ENCODE results near the gene RNU6-1.

DNA sequence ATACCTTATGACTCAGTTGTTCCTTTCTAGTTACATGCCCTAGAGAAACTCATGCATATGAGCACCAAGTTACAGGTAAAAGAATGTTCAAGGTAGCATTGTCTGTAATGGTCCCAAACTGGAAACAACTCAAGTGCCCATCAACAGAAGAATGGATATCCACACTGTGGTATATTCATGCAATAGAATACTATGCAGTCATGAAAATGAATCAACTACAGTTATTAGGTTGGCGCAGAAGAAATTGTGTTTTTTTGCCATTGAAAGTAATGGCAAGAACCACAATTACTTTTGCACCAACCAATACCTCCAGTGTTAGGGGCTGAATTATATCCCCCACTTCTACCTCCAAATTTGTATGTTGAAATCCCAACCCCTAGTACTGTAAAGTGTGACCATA, 9.7 kb upstream of the RNU6-1 start:
- no peak for TF ChIP-seq POLR2A (IDR thresholded peaks at IDR 0.05)
- TF ChIP-seq, protein P1, sequence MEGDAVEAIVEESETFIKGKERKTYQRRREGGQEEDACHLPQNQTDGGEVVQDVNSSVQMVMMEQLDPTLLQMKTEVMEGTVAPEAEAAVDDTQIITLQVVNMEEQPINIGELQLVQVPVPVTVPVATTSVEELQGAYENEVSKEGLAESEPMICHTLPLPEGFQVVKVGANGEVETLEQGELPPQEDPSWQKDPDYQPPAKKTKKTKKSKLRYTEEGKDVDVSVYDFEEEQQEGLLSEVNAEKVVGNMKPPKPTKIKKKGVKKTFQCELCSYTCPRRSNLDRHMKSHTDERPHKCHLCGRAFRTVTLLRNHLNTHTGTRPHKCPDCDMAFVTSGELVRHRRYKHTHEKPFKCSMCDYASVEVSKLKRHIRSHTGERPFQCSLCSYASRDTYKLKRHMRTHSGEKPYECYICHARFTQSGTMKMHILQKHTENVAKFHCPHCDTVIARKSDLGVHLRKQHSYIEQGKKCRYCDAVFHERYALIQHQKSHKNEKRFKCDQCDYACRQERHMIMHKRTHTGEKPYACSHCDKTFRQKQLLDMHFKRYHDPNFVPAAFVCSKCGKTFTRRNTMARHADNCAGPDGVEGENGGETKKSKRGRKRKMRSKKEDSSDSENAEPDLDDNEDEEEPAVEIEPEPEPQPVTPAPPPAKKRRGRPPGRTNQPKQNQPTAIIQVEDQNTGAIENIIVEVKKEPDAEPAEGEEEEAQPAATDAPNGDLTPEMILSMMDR (IDR thresholded peaks at IDR 0.05 in 8 of 11, conservative IDR thresholded peaks at IDR 0.05 in 3 of 11) = no peak
- TF ChIP-seq POLR2AphosphoS5 (IDR thresholded peaks at IDR 0.05) = no peak
